Cardiac fibroblast (primary cell): ENCODE results near the gene WDR49.

ENCODE experiments used
- DNase-seq, 2 donors: peaks; one replicate each; pipeline versions ENCODE4 v3.0.0 to v3.0.0-alpha.2; 2010; ENCODE audit warnings: low read depth in 2 of 2
- H3K4me3 ChIP-seq, 2 donors: replicated peaks in 1 of 2; 1 replicate in 1 of 2; 2 replicates in 1 of 2; pipeline ENCODE4 v1.5.1; 2011; ENCODE audit warnings: low read depth in 2 of 2, low read length in 2 of 2, mild to moderate bottlenecking in 2 of 2, moderate library complexity in 1 of 2
- CTCF ChIP-seq: IDR thresholded peaks from one replicate; pipeline ENCODE4 v1.5.1; 2011; ENCODE audit warnings: low read depth, mild to moderate bottlenecking, low read length, inconsistent platforms

WDR49 gene

GRCh38 chr3:167657684-167658225, 4.0 kb upstream of the WDR49 start:
- no peak for DNase-seq
- TF ChIP-seq CTCF, result no peak

GRCh38 chr3:167656821-167657220, 3.1 kb upstream of the WDR49 start:
- no peak for TF ChIP-seq CTCF
- H3K4me3 ChIP-seq, result no peak overlapping the region
- no peak for DNase-seq

More at GRCh38 chr3:167657684-167658225, 4.0 kb upstream of the WDR49 start:
- H3K4me3 ChIP-seq, result no peak overlapping the region

- no peak overlapping the region for H3K4me3 ChIP-seq
- no peak for TF ChIP-seq CTCF
- no peak for DNase-seq
These were observed 587 bp downstream of the WDR49 start for GRCh38 chr3:167653155-167653554.

- TF ChIP-seq CTCF, result no peak
These were observed 1.9 kb downstream of the WDR49 start for GRCh38 chr3:167651826-167652225.

GRCh38 chr3:167650459-167650858, 3.3 kb downstream of the WDR49 start:
- no peak for TF ChIP-seq CTCF
- DNase-seq, result no peak
- H3K4me3 ChIP-seq, result no peak overlapping the region

More at GRCh38 chr3:167651826-167652225, 1.9 kb downstream of the WDR49 start:
- no peak overlapping the region for H3K4me3 ChIP-seq
- DNase-seq, result no peak

GRCh38 chr3:167649746-167650145, 4.0 kb downstream of the WDR49 start:
- DNase-seq, result no peak
- no peak overlapping the region for H3K4me3 ChIP-seq
- TF ChIP-seq CTCF, result no peak

GRCh38 chr3:167644611-167645010, 9.1 kb downstream of the WDR49 start:
- no peak for DNase-seq
- no peak overlapping the region for H3K4me3 ChIP-seq
- no peak for TF ChIP-seq CTCF
